H1 (cell line): Measurements from ENCODE around the gene RDH14. TPM values are rescaled to one million over a fixed set of nuclear protein-coding genes. Genes with fewer than 3 reads are reported as not detected.

Experiments
- CHD1 ChIP-seq: IDR thresholded peaks from 2 replicates; pipeline ENCODE4 v1.6.1; 2012; ENCODE audit warnings: low read depth, low read length, improper control_type of control experiment
- KDM1A ChIP-seq: fragments of 200-600, 300-600 bp; sonication (generic); IDR thresholded peaks from 2 replicates; pipeline ENCODE4 v1.7.1; 2016; ENCODE audit warnings: mild to moderate bottlenecking, low read length, borderline replicate concordance
- polyA plus RNA-seq, 7 experiments: library from polyadenylated mRNA; depleted of rRNA in 3 of 7; stranded (reverse) in 5 of 7; unstranded in 2 of 7; fragments of >200 nt in 5 of 7; fragments of 200-250 nt in 2 of 7; gene quantifications; 1 replicate in 5 of 7; 2 replicates in 1 of 7; 4 replicates in 1 of 7; pipeline versions ENCODE4 v1.2.1 to v1.2.3, GENCODE V29; 2011 to 2013; ENCODE audit warnings: missing spikeins in 2 of 7, mixed read lengths in 2 of 7
- total RNA-seq: library from RNA; stranded (reverse); fragmentation: NEBNext Ultra II Directional; extraction: Animal tissue kit (Norgen Biotek cat#: 25700); gene quantifications from 2 replicates; pipeline ENCODE4 v1.2.1, GENCODE V29; 2021
- TF ChIP-seq, protein P1 (sequence below): IDR thresholded peaks from 2 replicates; pipeline ENCODE4 v1.6.1; 2011; ENCODE audit warnings: low read depth, mild to moderate bottlenecking, low read length; ENCODE audit not compliant: insufficient read depth

The RDH14 gene
- total and polyA plus RNA-seq, 2 of the 8 experiments (the other 6 are each of a cell fraction or from before 2014, with no cell fraction given), result 14.7 to 23.6 TPM

DNA sequence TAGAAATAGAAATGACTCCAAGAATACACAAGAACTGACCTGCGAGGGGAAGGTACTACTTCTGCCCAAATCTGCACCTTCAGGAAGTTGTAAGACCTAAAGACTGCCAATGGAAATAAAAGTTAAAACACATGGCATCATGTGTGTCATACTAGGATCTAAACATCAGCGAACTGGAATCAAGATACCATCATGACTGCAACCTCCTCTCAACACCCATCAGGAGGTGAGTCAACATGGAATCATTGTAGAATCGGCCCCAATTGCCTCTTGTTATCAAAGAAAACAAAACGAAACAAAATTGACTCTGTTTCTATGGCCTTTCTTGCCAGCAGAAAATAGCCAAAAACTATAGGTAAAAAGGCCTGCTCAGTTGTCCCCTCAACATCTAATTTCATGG lies 15.1 kb downstream of the RDH14 start (continued):
- TF ChIP-seq, protein P1, sequence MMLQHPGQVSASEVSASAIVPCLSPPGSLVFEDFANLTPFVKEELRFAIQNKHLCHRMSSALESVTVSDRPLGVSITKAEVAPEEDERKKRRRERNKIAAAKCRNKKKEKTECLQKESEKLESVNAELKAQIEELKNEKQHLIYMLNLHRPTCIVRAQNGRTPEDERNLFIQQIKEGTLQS, result no peak
- no peak for TF ChIP-seq CHD1
- no peak for TF ChIP-seq KDM1A
